Vagina (tissue), 2 donors: ENCODE results near the gene PILRB. TPM values are rescaled to one million over a fixed set of nuclear protein-coding genes. Genes with fewer than 3 reads are reported as not detected.
"Not testable (repeated sequence)": the region's sequence is repeated elsewhere in the genome, so short reads cannot be mapped to it uniquely, and the experiment has no call there.

Source experiments
- DNase-seq, 2 donors: peaks; one replicate each; pipeline ENCODE4 v3.0.0-alpha.2; 2017; ENCODE audit errors: extremely low spot score in 2 of 2
- H3K27ac ChIP-seq: fragments of 200-600 bp; sonication (generic); one replicate; pipeline ENCODE4 v1.5.1; 2019
- H3K27me3 ChIP-seq: fragments of 200-600 bp; sonication (generic); one replicate; pipeline ENCODE4 v1.5.1; 2019
- H3K36me3 ChIP-seq, 2 donors: fragments of 200-600 bp; sonication (generic); one replicate each; pipeline ENCODE4 v1.5.1; 2017 to 2019
- H3K4me1 ChIP-seq: fragments of 200-600 bp; sonication (generic); one replicate; pipeline ENCODE4 v1.5.1; 2019
- H3K4me3 ChIP-seq, 2 donors: fragments of 200-600 bp; sonication (generic); 1 replicate in 1 of 2; 2 replicates in 1 of 2; pipeline ENCODE4 v1.5.1; 2016 to 2019
- H3K9me3 ChIP-seq: fragments of 200-600 bp; sonication (generic); one replicate; pipeline ENCODE4 v1.5.1; 2019
- POLR2A ChIP-seq, 2 donors: fragments of 450-650 bp; IDR thresholded peaks; one replicate each; pipeline ENCODE4 v1.6.1; 2017; ENCODE audit warnings: antibody characterized with exemption in 2 of 2, mild to moderate bottlenecking in 2 of 2, moderate library complexity in 2 of 2
- POLR2AphosphoS5 ChIP-seq, 2 donors: sonication (generic); formaldehyde crosslinking; IDR thresholded peaks; one replicate each; pipeline ENCODE4 v1.9.0; 2017; ENCODE audit warnings: antibody characterized with exemption in 2 of 2, mild to moderate bottlenecking in 2 of 2, low read depth in 1 of 2; ENCODE audit not compliant: insufficient read depth in 1 of 2
- intact Hi-C: fragments of 100-400 bp; cut with DNase I; formaldehyde crosslinking; loops from one replicate; pipeline ENCODE4 v1.15.1; 2023
- total RNA-seq: library from RNA; depleted of rRNA; stranded (reverse); fragments of >200 nt; gene quantifications from one replicate; pipeline ENCODE4 v1.2.3, GENCODE V29; 2016
- TF ChIP-seq, protein P1 (sequence below), 3 experiments: fragments of 450-650 bp in 2 of 3; fragments of 200-600 bp in 1 of 3; sonication (generic) in 1 of 3; IDR thresholded peaks; one replicate each; pipeline ENCODE4 v1.5.1; 2017 to 2019; ENCODE audit warnings: antibody characterized with exemption in 3 of 3, mild to moderate bottlenecking in 2 of 3, moderate library complexity in 2 of 3

The PILRB gene
- total RNA-seq, 1 donor from 2014 or later = 56.0 TPM

DNA sequence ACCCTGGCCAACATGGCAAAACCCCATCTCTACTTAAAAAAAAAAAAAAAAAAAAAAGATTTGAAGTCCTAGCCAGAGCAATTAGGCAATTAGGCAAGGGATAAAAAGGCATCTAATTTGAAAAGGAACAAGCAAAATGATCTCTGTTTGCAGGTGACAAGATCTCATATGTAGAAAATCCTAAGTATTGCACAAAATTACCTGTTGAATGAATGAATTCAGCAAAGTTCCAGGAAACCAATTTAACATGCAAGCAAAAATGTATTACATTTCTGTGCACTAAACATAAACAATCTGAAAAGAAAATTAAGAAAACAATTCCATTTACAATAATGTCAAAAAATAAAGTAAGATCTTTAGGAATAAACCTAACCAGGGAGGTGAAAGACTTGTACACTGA is 5.2 kb downstream of the PILRB start:
- no peak for TF ChIP-seq POLR2A (IDR thresholded peaks at IDR 0.05)
- TF ChIP-seq, protein P1, sequence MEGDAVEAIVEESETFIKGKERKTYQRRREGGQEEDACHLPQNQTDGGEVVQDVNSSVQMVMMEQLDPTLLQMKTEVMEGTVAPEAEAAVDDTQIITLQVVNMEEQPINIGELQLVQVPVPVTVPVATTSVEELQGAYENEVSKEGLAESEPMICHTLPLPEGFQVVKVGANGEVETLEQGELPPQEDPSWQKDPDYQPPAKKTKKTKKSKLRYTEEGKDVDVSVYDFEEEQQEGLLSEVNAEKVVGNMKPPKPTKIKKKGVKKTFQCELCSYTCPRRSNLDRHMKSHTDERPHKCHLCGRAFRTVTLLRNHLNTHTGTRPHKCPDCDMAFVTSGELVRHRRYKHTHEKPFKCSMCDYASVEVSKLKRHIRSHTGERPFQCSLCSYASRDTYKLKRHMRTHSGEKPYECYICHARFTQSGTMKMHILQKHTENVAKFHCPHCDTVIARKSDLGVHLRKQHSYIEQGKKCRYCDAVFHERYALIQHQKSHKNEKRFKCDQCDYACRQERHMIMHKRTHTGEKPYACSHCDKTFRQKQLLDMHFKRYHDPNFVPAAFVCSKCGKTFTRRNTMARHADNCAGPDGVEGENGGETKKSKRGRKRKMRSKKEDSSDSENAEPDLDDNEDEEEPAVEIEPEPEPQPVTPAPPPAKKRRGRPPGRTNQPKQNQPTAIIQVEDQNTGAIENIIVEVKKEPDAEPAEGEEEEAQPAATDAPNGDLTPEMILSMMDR (IDR thresholded peaks at IDR 0.05) = no peak
- no peak for TF ChIP-seq POLR2AphosphoS5 (IDR thresholded peaks at IDR 0.05; ENCODE audit: insufficient read depth in 1 of 2, low read depth in 1 of 2)
- Histone ChIP-seq H3K4me3 (no peak overlapping the region), H3K27ac (no peak overlapping the region), H3K4me1 (no peaks in the 10 kb centered on the region), H3K9me3 (no peaks in the 10 kb centered on the region), H3K27me3 (no peaks in the 10 kb centered on the region), H3K36me3 (peaks cover 0 to 37% of the 10 kb centered on the region in 2 donors)
- DNase-seq = no peak
- intact Hi-C loops = no loop called here

DNA sequence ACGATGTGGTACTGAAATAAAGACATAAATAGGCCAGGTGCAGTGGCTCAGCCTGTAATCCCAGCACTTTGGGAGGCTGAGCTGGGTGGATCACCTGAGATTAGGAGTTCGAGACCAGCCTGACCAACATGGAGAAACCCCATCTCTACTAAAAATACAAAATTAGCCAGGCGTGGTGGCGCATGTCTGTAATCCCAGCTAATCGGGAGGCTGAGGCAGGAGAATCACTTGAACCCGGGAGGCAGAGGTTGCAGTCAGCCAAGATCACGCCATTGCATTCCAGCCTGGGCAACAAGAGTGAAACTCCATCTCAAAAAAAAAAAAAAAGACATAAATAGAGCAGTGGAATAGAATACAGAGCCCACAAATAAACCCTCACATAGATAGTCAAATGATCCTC is 5.9 kb downstream of the PILRB start:
- H3K36me3 ChIP-seq = peaks cover 0 to 30% of the 10 kb centered on the region in 2 donors
- H3K27me3 ChIP-seq, H3K27ac ChIP-seq, intact Hi-C loops, H3K4me3 ChIP-seq, DNase-seq, H3K4me1 ChIP-seq, H3K9me3 ChIP-seq: not testable (repeated sequence)

DNA sequence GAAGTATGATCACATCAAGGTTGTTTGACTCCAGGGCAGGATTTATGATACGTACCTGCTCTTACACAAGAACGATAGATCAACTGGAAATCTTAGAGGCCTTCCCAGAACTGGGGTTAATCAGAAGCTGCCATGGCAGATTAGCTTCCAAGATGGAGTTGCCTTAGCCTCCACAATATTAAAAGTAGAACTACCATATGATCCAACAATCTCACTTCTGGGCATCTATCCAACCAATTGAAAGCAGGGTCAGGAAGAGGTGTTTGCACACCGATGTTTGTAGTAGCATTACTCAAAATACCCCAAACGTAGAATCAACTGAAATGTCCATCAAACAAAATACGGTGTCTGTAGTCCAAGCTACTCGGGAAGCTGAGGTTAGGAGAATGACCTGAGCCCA is 6.6 kb downstream of the PILRB start:
- H3K36me3 ChIP-seq = peaks cover 0 to 23% of the 10 kb centered on the region in 2 donors
- intact Hi-C loops = no loop called here

DNA sequence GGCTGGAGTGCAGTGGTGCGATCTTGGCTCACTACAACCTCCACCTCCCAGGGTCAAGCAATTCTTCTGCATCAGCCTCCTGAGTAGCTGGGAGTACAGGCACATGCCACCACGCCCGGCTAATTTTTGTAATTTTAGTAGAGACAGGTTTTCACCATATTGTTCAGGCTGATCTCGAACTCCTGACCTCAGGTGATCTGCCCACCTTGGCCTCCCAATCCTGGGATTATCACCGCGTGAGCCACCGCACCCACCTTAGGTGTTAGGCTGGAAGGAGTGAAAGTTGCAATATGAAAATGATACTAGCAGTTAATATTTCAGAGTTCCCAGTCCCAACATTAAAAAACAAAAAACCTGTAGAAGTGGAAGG is 8.1 kb downstream of the PILRB start:
- H3K4me3 ChIP-seq, DNase-seq, intact Hi-C loops, H3K27me3 ChIP-seq, H3K4me1 ChIP-seq, H3K9me3 ChIP-seq, H3K27ac ChIP-seq: not testable (repeated sequence)
- H3K36me3 ChIP-seq = peaks cover 0 to 16% of the 10 kb centered on the region in 2 donors

More for the DNA sequence above, 6.6 kb downstream of the PILRB start:
- no peak for DNase-seq
- Histone ChIP-seq H3K4me3 (no peak overlapping the region), H3K27ac (no peak overlapping the region), H3K27me3 (no peaks in the 10 kb centered on the region), H3K9me3 (no peaks in the 10 kb centered on the region), H3K4me1 (no peaks in the 10 kb centered on the region)
- TF ChIP-seq POLR2AphosphoS5 (IDR thresholded peaks at IDR 0.05; ENCODE audit: insufficient read depth in 1 of 2, low read depth in 1 of 2) (no peak), POLR2A (IDR thresholded peaks at IDR 0.05) (no peak)
- TF ChIP-seq, protein P1 (IDR thresholded peaks at IDR 0.05) = no peak

DNA sequence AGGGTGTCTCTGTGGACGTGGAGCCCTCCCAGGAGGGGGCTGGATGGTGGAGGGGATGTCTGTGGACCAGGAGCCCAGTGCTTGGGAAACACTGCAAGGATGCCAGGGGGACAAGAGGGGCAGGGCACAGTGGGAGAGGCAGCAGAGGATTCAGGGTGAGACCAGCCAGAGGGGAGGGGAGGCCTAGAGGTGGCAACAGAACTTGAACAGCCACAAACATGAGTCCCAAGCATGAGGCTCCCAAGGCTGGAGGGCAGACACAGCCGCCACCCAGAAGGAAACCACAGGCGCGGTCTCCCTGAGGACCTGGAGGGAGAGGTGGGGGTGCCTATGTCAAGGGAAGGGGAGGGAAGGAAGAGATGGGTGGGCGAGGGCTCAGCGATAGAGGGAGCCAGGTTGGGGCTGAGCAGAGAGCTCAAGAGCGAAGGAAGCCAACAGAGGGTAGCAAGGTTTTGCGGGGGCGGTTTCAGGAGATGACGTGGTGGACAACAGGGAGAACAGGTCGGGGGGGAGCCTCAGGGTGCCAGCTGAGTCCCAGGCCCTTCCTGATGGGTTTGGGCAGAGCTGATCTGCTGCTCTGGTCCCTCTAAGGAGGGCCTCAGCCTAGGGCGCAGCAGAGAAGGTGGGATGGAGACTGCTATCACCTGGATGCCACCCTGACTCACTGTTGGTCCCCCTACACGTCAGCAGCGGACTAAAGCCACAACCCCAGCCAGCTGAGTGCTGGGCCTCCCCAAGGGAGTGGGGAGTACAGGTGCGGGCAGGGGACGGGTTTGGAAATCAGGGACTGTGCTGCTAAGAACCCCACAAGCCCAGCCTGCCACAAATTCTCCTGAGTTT is 8.7 kb downstream of the PILRB start:
- H3K27me3 ChIP-seq = no peaks in the 10 kb centered on the region
- no peak overlapping the region for H3K4me3 ChIP-seq
- TF ChIP-seq POLR2AphosphoS5 (IDR thresholded peaks at IDR 0.05; ENCODE audit: insufficient read depth in 1 of 2, low read depth in 1 of 2) (no peak), POLR2A (IDR thresholded peaks at IDR 0.05) (no peak)
- TF ChIP-seq, protein P1 (IDR thresholded peaks at IDR 0.05) = no peak
- no peak overlapping the region for H3K27ac ChIP-seq
- no peaks in the 10 kb centered on the region for H3K9me3 ChIP-seq
- no peaks in the 10 kb centered on the region for H3K4me1 ChIP-seq
- peaks cover 0 to 12% of the 10 kb centered on the region in 2 donors for H3K36me3 ChIP-seq
- no peak for DNase-seq
- intact Hi-C loops = no loop called here

DNA sequence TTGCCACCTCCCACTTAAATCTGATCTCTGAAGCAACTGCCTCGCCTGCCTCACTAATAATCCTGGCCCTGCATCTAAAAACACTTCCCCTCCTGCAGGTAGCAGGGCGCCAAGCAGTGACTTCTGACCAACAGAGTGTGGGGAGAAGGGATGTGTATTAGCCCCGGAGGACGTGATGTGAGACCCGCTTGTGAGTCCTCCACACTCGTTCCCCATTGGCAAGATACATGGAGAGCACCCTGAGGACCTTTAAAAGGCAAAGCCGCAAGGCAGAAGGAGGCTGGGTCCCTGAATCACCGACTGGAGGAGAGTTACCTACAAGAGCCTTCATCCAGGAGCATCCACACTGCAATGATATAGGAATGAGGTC is 9.3 kb downstream of the PILRB start:
- Histone ChIP-seq H3K9me3 (no peaks in the 10 kb centered on the region), H3K4me3 (no peak overlapping the region), H3K27me3 (no peaks in the 10 kb centered on the region), H3K36me3 (peaks cover 0 to 6% of the 10 kb centered on the region in 2 donors), H3K4me1 (peaks cover under 1% of the 10 kb centered on the region), H3K27ac (no peak overlapping the region)
- no peak for DNase-seq
- TF ChIP-seq, protein P1 (IDR thresholded peaks at IDR 0.05) = no peak
- no peak for TF ChIP-seq POLR2A (IDR thresholded peaks at IDR 0.05)
- TF ChIP-seq POLR2AphosphoS5 (IDR thresholded peaks at IDR 0.05; ENCODE audit: insufficient read depth in 1 of 2, low read depth in 1 of 2) = no peak
- intact Hi-C loops = no loop called here
